ENCODE results near the gene KIFBP.
"Not testable (repeated sequence)": the region's sequence is repeated elsewhere in the genome, so short reads cannot be mapped to it uniquely, and the experiment has no call there.

KIFBP gene

DNA sequence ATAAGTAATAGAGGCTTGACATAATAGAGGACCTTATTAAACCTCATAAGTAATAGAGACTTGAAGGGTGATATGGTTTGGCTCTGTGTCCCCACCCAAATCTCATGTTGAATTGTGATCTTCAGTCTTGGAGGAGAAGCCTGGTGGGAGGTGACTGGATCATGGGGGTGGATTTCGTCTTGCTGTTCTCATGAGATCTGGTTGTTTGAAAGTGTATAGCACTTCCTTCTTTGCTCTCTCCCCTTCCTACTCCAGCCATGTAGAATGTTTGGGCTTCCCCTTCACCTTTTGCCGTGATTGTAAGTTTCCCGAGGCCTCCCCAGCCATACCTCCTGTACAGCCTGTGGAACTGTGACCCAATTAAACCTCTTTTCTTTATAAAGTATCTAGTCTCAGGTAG is 8.6 kb downstream of the KIFBP start:
- DNase-seq (ENCODE audit: low read depth), result no peak

DNA sequence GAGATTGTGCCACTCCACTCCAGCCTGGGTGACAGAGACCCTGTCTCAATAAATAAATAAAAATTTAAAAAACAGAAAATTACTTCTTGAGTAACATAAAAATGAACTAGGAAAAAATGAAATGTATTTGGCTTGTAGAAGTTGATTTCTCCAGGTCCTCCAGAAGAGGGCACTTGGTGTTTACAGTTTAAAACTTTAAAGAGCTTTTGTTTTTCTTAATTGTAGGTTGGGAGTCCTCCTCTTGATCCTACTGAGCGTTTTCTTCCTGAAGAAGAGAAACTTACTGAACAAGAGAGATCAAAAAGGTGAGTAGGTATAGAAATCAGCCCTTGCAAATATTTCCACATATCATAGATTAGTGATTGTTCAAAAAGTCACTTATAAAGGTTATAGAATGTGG is 16.2 kb downstream of the KIFBP start:
- no peak for DNase-seq (ENCODE audit: low read depth)

DNA sequence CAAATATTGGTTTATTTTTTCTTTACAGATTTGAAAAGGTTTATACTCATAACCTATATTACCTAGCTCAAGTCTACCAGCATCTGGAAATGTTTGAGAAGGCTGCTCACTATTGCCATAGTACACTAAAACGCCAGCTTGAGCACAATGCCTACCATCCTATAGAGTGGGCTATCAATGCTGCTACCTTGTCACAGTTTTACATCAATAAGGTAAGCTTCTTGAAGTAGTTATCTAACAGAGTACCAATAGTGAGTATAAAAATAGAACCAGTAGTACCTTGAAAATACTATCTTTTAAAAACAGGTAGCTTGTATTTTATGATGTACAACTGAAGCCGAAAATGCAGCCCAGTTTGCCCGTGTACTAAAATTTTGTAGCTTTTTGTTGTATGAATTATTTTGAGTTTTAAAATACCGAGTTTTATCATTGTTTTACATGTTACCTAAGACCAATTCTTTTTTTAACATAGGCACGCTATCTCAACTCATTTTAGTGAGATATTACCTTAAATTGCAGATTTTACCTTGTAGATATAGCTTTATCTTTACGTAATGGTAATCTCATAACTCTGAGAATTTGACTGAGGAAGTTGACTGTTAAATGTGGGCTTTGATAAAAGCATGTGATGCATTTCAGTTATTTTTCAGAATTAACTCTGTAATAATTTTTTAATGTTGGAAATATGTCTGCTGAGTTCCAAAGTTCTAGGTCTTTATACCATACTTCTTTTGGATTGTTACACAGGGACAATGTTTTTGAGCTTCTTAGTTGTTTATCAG is 17.3 kb downstream of the KIFBP start:
- no peak for DNase-seq (ENCODE audit: low read depth)

DNA sequence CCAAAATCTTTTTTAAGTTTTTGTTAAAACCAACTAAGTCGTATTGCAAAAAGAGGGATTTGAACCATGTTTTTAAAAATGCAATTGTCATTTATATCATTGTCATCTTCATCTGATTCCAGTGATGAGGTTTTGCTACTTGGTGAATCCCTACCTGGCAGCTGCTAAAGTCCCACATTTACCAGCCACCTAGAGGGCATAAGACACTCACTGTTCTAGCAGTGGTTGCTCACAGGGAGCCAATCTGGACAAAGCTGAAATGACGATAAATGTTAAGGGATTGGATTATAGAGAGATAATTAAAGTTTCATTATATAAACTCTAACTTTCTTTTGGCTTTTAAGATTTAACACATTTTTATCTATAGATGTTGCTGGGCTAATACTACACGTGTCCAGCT is 18.7 kb downstream of the KIFBP start:
- DNase-seq (ENCODE audit: low read depth), result no peak

GRCh38 chr10:69009360-69009759 is 20.8 kb downstream of the KIFBP start:
- DNase-seq (ENCODE audit: low read depth), result no peak

DNA sequence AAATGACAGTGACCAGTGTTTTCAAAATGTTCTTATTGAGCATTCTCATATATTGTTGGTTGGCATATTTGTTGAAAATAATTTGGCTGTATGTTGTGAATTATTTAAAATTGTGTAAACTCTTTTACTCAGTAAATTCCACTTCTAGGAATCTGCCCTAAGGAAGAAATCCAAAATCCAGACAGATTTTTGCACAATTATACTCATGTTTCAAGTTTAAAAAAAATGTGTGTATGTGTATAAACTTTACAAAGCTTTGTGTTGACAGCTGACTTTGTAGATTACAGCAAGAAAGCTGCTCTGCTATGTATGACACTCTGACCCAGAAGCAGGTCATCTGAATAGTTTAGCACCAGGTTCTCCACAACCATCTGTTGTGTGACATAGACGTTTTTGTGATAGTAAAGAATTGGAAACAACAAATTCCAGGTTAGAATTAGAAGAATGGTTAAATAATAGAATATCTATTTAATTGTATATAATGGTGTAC is 21.6 kb downstream of the KIFBP start:
- DNase-seq (ENCODE audit: low read depth), result no peak

- DNase-seq (ENCODE audit: low read depth), result not testable (repeated sequence)
Measured at GRCh38 chr10:69012778-69013177, 24.2 kb downstream of the KIFBP start.

DNA sequence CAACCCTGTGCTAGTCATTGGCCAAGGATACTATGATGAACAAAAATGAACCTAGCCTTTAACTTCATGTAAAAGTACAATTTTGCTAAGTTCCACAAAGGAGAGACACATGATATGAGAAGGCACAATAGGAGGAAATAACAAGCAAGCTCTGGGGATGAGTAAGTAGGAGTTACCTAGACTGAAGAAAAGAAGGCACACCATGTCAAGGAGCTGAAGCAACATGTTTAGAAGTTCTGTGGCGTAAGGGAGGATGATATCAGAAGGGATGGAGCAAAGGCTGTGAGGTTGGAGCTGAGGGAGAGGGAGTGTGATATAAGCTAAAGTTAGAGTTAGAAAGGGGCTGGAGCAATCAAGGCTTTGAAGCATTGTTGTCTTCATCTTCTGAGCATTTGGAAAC is 25.6 kb downstream of the KIFBP start:
- DNase-seq (ENCODE audit: low read depth), result peak; percentile 53

GRCh38 chr10:69018613-69019012 is 30.0 kb downstream of the KIFBP start:
- no peak for DNase-seq (ENCODE audit: low read depth)

GRCh38 chr10:69022611-69023010 is 34.0 kb downstream of the KIFBP start:
- DNase-seq (ENCODE audit: low read depth), result no peak

DNA sequence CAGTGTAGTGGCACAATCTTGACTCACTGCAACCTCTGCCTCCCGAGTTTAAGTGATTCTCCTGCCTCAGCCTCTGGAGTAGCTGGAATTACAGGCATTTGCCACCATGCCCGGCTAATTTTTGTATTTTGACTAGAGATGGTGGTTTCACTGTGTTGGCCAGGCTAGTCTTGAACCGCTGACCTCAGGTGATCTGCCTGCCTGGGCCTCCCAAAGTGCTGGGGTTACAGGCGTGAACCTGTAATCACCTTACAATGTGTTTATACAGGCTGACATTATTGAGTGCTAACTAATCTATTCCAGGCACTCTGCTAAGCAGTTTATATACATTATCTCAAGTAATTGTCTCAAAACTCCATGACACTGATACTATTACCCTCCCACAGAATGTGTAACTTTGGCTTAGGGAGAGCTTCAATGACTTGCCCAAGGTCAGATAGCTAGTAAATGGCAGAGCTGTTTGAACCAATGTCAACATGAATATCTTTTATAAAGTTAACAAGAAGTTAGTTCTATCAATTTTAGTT is 36.8 kb downstream of the KIFBP start:
- DNase-seq (ENCODE audit: low read depth), result no peak

- DNase-seq (ENCODE audit: low read depth), result no peak
Measured at GRCh38 chr10:69033256-69033655, 44.7 kb downstream of the KIFBP start.

- DNase-seq (ENCODE audit: low read depth), result no peak
Measured at GRCh38 chr10:69037489-69037888, 48.9 kb downstream of the KIFBP start.

DNA sequence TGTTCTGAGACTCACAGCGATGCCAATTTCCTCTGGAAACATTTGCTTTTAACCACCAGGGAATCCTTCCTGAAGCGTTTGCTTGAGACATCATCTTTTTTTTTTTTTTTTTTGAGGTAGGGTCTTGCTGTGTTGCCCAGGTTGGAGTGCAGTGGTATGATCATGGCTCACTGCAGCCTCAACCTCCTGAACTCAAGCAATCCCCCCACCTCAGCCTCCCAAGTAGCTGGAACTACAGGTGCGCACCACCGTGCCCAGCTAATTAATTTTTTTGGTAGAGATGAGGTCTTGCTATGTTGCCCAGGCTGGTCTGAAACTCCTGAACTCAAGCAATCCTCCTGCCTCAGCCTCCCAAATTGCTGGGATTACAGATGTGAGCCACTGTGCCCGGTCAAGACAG is 52.3 kb downstream of the KIFBP start:
- DNase-seq (ENCODE audit: low read depth), result not testable (repeated sequence)

GRCh38 chr10:69042417-69042816 is 53.8 kb downstream of the KIFBP start:
- no peak for DNase-seq (ENCODE audit: low read depth)

DNA sequence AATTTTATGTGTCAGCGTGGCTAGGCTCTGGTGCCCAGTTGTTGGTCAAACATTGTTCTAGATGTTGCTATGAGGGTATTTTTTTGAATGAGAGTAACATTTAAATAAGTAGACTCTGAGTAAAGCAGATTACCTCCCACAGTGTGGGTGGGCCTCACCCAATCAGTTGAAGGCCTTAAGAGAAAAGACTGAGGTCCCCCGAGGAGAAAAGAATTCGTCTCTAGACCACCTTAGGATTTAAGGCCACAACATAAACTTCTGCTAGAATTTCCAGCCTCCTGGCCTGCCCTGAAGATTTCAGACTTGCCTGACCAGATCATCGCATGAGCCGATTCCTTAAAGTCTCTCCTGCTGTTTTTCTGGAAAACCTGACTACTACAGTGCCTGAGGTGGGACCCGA is 54.2 kb downstream of the KIFBP start:
- no peak for DNase-seq (ENCODE audit: low read depth)

DNA sequence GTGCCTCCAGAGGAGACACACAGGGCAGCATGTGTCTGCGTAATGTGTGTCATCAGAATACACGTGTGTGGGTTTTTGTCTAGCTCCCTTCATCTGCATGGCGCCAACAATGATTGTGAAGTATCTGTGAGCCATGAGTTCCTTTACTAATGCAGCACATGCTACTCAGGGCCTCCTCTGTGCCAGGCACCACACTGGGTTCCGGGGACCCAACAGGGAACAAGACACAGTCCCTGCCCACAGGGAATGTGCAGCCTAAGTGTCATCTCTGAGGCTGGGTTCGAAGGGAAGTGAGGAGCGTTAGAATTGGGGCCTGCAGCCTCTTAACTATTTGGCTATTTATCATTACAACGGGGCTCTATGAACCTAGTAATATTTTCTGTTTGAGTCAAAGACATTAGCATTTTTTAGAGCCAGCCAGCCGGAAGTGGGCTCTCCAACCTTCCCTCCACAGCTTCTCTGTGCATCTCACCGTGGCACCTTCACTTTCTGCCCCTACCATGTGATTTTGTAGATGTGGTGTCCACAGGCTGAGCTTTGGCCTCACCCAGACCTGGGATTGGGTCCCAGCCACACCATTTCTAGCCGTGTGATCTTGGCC is 55.4 kb downstream of the KIFBP start:
- no peak for DNase-seq (ENCODE audit: low read depth)

DNA sequence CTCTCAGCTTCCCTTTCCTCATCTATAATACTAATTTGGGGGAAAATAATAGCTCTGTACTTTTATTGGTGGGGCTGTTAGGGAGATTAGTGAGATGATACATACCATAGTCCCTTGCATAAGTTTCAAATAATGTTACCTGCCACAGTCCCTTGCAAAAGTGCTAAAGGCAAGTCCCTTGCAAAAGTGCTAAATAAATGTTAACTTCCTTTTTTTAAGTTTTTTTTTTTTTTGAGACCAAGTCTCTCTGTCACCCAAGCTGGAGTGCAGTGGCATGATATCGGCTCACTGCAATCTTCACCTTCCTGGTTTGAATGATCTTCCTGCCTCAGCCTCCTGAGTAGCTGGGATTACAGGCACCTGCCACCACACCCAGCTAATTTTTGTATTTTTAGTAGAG is 55.9 kb downstream of the KIFBP start:
- DNase-seq (ENCODE audit: low read depth), result no peak

- DNase-seq (ENCODE audit: low read depth), result no peak
Measured at GRCh38 chr10:69045441-69046300, 57.1 kb downstream of the KIFBP start.

DNA sequence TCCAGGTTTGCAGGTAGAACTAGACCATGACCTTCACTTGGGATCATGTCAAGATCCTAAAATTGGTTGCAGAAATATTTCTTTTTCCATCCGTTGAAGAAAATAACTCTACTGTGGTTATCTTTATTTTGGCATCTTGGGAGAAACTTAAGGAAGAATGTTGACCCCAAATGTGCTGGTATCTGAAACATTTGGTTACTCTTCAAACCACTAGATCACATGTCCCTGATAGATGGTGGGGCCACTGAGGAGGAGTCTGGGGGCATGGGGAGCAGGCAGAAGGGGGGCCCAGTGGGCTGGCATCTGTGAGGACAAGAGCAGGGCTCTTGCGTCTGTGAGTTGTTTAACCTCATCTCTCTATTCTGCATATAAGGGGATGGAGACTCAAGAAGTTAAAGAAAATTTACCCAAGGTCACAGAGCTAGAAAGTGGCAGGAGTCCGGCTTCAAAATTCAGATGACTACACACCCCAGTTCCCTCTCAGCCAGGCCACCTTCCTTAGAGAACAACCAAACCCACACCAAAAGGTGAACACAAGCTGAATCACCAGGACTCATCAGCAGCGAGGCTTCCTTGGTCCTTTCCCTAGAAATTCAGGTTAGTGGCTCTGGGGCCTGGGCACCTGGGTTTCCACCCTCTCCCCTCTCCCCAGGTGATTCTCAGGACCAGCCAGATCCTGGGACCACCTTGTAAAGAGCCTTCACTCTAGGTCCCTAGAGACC is 58.7 kb downstream of the KIFBP start:
- DNase-seq (ENCODE audit: low read depth), result no peak

DNA sequence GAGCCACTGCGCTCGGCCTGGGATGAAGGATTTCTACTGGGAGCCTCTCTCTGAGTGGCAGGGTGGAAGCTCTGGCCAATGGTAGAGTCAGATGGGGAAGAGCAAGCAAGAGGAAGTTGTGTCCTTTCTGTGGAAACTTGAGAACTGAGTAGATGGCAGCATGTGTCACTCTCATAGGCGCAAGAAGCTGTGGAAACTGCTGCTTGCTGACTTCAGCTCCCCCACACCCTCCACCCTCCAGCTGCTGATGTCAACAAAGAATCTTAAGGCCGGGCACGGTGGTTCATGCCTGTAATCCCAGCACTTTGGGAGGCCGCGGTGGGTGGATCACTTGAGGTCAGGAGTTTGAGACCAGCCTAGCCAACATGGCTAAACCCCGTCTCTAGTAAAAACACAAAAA is 59.5 kb downstream of the KIFBP start:
- no peak for DNase-seq (ENCODE audit: low read depth)

- DNase-seq (ENCODE audit: low read depth), result no peak
Measured at GRCh38 chr10:69049566-69049961, 61.0 kb downstream of the KIFBP start.
